NCI-H1436 (cell line): Measurements from ENCODE around the gene INPP5D.
"Not testable (repeated sequence)": the region's sequence is repeated elsewhere in the genome, so short reads cannot be mapped to it uniquely, and the experiment has no call there.

Source experiments
- DNase-seq: peaks from one replicate; lab custom pipeline; 2025; lab: John Stamatoyannopoulos, UW

Gene INPP5D

DNA sequence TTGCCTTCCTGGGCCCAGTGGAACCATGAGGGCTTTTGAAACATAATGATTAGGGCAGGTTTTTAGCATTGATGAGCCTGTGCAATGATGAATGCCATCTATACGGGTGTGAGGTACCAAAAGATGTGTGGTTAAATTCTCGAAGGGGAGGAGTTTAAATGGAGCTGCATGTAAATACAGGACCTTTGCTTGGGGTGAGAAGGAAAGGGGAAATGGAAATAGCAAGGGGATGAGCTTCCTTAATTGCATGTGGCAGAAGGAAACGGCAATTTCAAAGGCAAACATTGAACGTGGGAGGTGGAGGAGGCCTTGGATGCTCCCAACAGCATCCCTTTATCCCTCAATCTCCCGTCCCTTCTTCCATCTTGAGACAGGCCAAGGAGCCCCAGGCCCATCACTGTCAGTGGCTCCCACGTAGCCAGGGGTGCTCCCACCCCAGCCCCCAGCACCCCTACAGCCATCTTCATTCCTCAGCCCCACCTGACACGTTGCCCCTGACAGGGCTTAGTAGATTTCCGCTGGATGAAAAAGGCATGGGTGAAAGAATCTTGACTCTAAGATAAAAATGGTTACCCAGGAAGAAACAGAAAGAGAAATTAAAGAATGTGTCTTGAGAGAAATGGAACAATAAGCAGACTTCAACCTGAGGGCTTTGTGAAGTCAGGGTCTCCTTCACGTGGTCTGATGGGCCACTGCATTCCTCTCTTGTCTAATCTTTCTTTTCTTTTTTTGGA is 32.5 kb downstream of the INPP5D start:
- DNase-seq: no peak

DNA sequence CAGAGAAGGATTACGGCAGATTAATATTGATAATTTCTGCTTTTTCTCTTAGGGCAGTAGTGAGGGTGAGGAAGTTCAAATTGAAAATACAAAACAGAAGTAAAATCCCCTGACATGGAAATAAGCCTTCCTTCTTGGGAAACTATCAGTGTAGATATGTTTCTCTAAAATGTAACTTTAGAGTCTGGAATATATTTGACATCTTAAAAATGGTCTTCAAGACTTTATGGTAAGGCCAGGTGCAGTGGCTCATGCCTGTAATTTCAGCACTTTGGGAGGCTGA is 33.0 kb downstream of the INPP5D start:
- DNase-seq: no peak

DNA sequence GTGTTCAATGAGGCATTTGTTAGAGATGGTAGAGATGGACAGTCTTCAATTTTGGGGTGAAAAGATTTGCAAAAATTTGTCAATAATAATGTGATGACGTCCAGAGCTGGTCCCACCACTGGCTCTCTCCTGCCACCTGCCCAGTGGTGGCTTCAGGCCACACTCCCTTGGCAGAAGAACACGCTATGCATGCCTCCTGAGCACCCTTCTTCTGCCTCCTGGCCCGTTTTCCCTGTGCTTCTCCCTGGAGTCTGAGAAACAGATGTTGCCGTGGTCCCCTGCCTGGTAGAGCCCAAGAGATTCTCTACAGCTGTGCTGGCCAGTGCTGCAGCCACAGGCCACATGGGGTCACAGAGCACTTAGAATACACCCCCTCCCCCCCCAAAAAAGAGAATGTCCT is 33.6 kb downstream of the INPP5D start:
- no peak for DNase-seq

- no peak for DNase-seq
Observed at GRCh38 chr2:233094614-233095013, 34.5 kb downstream of the INPP5D start.

GRCh38 chr2:233096006-233096405 is 35.9 kb downstream of the INPP5D start:
- DNase-seq: no peak

- DNase-seq: no peak
Observed at GRCh38 chr2:233098618-233099017, 38.5 kb downstream of the INPP5D start.

DNA sequence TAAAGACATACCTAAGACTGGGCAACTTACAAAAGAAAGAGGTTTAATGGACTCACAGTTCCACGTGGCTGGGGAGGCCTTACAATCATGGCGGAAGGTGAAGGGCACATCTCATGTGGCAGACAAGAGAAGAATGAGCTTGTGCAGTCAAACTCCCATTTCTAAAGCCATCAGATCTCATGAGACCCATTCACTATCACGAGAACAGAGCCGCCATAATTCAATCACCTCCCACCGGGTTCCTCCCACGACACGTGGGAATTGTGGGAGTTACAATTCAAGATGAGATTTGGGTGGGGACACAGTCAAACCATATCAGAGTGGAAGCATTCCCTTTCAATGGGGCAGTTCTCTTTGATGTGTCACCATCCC is 39.7 kb downstream of the INPP5D start:
- DNase-seq: not testable (repeated sequence)

- DNase-seq: no peak
Observed at GRCh38 chr2:233100192-233100998, 40.3 kb downstream of the INPP5D start.

DNA sequence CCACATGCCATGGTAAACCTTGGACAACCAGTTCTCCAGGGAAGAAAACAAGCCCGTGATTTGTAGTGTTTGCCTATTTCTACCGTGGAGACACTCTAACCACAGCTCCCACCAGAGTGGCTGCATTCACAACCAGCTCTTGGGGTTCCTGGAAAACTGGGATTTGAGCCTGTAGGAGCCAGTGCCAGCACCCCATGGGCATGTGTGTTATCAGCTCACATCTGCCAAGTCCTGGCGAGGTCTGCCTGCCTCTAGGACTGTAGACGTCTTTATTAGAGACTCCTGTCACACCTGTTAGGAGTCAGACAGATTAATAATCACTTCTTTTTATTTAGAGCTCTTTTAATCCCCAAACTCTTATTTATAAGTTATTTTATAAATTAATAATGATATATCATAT is 41.0 kb downstream of the INPP5D start:
- no peak for DNase-seq

DNA sequence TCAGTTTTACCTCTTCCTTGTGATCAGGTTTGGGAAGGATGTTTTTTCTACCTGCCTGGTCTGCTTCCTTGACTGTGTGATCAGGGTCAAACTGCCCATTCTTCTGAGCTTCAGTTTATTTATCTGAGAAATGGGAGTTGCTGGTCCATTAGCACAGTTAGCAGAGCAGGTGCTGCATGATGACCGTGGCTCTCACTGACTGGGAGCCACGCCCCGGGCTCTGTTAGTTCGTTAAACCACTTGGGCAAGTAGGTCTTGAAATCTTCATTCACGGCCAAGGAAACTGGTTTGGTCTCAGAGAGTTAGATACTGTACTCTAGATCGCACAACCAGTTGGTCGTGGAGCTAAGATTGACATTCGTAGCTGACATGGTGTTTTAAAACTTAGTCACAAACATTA is 41.7 kb downstream of the INPP5D start:
- DNase-seq: no peak

DNA sequence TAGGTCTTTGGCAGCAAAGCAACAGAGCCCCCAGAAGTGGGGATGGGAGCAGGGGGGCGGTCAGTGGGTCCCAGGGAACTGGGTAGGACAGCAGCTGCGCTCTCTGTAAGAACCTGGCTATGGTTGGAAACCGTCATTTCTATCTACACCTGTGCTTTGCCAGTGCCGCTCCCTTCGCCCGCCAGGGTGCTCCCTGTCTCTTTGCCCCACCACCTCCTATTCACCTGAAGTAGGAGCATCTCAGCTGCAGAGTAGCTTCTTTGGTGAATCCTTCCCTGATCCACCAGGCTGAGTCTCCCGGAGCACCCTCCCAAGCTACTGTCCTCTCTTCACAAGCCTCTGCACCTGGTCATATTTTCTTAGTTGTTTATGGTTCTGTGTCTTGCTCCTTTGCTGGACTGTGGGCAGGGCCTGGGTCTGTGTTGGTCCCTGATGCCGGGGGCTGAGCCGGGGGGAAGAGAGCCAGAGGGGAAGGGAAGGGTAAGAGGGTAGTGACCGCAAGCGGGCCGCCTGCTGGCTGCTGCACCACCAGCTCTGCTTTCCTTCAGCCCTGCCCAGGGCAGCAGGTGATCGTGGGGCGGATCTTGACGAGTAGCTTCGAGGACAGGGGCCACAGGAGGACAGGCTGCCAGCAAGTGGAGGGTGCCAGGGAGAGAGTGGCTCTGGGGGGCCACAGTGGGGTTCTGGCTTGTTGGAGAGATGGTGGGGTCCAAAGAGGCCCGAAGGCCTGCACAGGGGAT is 45.2 kb downstream of the INPP5D start:
- DNase-seq: no peak

DNA sequence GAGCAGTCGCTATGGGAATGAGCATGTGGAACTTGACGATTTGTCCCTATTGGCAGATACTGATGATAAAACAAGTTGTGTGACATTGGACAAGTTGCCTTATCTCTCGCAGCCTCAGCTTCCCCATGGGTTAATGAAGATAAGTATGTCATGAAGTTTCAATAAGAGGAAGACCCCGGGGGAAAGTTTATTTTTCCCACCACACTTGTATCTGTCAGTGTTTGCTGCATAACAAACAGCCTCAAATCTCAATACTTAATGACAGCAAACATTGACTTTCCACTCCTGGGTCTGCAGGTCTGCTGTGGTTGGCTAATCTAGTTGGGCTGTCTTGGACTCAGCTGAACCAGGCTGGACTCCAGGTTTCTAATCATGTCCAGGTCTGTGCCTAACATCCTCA is 45.8 kb downstream of the INPP5D start:
- DNase-seq: no peak

DNA sequence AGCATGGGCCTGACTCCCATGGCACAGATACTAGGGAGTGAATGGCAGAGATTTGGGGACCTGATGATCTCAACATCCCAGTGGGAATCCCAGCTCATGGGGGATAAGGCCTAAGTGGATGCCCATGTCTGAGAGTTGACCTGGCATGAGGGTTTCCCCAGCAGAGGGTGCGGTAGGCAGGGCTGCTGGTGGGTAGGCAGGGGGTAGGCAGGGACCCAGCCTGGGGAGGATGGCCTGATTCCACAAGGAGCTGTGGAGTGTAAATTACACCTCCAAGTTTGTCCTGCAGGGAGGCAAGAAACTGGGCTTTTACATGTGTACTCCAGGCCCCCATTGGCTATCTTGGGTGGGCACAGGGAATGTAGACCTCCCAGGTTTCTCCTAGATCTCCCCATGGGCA is 46.9 kb downstream of the INPP5D start:
- no peak for DNase-seq

DNA sequence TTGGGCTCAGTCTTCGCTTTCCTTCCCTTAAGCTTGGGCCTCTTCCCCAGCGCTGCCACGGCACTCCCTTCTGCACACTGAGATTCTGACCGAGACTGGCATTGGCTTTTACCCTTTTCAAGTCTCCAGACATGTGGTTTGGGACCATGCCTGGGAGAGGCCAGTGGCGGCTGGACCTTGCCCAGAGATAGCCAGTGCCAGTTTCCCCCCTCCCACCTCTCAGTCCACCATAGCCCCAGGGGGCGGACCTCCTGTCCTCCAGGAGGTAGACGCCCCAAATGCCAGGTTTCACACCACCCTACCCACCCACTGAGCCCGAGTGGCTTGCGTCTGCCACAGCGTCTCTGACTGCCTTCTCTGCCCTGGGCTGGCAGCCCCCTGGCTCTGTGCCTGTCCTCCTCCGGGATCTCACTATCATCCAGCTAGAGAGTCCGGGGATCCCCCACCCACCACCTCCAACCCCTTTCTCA is 47.7 kb downstream of the INPP5D start:
- DNase-seq: no peak

DNA sequence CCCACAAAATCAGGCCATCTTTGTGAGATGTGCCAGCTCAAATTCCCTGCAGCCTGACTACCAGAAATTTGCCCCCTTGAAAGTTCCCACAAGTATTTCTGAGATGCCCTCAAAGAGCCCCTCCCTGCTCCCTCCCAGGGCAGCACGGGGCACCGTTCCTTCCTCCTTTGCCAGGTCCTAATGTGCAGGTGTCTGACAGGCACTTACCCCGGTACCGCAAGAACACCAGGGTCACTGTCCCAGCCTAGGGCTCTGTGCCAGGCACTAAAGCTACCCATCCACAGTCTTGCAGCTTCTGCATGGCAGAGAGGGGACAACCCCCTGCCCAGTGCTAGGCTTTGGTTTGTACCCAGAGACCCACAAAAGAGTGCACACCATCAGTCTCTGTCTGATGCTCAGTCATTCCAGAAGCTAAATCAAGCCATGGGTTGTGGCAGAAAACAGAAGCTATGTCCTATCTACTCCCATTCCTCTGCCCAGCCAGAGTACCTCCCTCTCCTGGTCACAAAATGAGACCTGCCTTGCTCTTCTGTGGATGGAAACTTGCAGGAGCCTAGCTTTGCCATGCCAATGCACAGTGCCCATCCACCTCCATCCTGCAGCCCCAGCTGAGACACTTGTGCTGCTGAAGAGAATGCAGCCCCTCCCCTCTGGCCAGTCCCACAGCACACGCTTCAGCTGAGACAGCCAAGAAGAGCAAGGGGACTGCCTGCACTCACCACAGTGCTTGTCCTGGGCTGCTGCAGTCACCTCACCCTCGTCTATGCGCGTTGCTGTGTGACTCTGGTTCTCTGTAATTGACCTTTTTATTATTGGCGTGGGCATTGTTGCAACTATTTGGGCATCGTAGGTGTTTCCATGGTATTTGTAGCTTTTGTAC is 48.7 kb downstream of the INPP5D start:
- no peak for DNase-seq

DNA sequence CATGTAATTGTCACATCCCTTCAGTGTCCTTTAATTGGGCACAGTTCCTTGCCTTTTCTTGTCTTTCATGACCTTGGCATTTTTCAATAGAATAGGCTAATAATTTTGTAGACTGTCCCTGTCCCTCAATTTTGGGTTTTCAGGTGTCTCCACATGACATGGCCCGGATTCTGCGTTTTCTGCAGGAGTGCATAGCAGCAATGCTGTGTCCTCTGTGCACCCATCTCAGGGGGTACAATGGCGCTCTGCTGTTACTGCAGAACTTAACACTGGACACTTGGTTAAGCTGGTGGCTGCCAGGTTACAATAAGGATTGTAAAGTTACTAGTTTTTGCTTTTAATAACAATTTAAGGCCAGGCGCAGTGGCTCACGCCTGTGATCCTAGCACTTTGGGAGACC is 51.3 kb downstream of the INPP5D start:
- no peak for DNase-seq

DNA sequence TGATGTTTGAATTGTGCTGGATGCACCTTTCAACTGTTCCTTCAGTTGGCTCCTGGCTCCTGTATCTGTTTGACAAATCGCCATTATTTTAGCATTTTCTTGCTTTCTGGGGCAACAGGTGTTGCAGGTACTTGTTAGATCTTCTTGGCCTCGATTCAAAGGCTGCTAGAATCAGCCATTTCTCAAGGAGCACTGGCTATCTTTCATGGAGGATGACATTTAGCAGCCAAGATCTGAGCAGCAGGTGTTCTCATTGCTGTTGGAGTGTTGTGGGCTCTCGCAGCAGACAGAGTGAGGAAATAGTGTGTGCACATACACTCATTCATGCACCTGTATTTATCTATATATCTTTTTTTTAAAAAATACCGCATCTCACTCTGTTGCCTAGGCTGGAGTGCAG is 52.2 kb downstream of the INPP5D start:
- DNase-seq: no peak

GRCh38 chr2:233112776-233113452 is 52.8 kb downstream of the INPP5D start:
- DNase-seq: no peak

GRCh38 chr2:233114421-233114861 is 54.3 kb downstream of the INPP5D start:
- no peak for DNase-seq

- DNase-seq: no peak
Observed at GRCh38 chr2:233115121-233115520, 55.0 kb downstream of the INPP5D start.

- no peak for DNase-seq
Observed at GRCh38 chr2:233115741-233116140, 55.6 kb downstream of the INPP5D start.
